ENCODE measurements around the gene TFDP2.

DNA sequence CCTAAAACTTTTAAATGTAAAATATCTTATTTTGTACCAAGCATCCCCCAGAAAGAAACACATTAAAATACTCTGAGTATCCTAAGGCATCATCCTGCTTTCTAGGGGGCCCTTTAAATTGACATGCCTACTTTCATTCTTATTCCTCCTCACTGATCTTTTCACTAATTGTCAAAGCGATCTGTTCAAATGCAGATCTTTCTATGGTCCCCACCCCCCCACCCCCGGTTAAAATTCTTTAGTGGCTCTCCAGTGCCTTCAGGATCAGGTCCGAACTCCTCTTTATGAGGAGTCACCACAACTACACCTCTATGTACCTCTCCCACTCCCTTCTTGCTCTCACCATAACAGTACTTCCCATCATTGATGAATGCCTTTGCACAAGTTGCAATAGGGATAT, 19.2 kb upstream of the TFDP2 start:
- TF ChIP-seq CTCF (IDR thresholded peaks at IDR 0.05): no peak
- TF ChIP-seq POLR2A (IDR thresholded peaks at IDR 0.05): no peak
